H1 (cell line): ENCODE measurements around the gene ARHGEF12. TPM values are rescaled to one million over a fixed set of nuclear protein-coding genes. Genes with fewer than 3 reads are reported as not detected.

Experiments used
- CHD2 ChIP-seq: IDR thresholded peaks from 2 replicates; pipeline ENCODE4 v1.6.1; 2012; ENCODE audit warnings: low read length, improper control_type of control experiment
- CTBP2 ChIP-seq: IDR thresholded peaks from 2 replicates; pipeline ENCODE4 v1.7.0; 2011; ENCODE audit warnings: borderline replicate concordance, mild to moderate bottlenecking, moderate library complexity, mixed read lengths, low read length; ENCODE audit not compliant: insufficient read depth, insufficient read length
- RXRA ChIP-seq: IDR thresholded peaks from 2 replicates; pipeline ENCODE4 v1.6.1; 2011; ENCODE audit warnings: low read depth, mild to moderate bottlenecking, low read length, moderate library complexity; ENCODE audit not compliant: insufficient read depth
- SAP30 ChIP-seq: fragments of 300-600 bp; sonication (generic); IDR thresholded peaks from 2 replicates; pipeline ENCODE4 v1.7.1; 2012; ENCODE audit warnings: low read length, moderate library complexity, mild to moderate bottlenecking, inconsistent platforms; ENCODE audit not compliant: insufficient read depth, insufficient replicate concordance
- TAF7 ChIP-seq: optimal IDR thresholded peaks from 2 replicates; pipeline ENCODE3; 2011; ENCODE audit warnings: low read depth, mild to moderate bottlenecking, inconsistent platforms, low read length, moderate library complexity, borderline replicate concordance
- ZNF274 ChIP-seq: IDR thresholded peaks from 2 replicates; pipeline ENCODE4 v1.7.0; 2012; ENCODE audit warnings: low read length, borderline replicate concordance; ENCODE audit errors: extremely low read depth
- polyA plus RNA-seq, 7 experiments: library from polyadenylated mRNA; depleted of rRNA in 3 of 7; stranded (reverse) in 5 of 7; unstranded in 2 of 7; fragments of >200 nt in 5 of 7; fragments of 200-250 nt in 2 of 7; gene quantifications; 1 replicate in 5 of 7; 2 replicates in 1 of 7; 4 replicates in 1 of 7; pipeline versions ENCODE4 v1.2.1 to v1.2.3, GENCODE V29; 2011 to 2013; ENCODE audit warnings: missing spikeins in 2 of 7, mixed read lengths in 2 of 7
- total RNA-seq: library from RNA; stranded (reverse); fragmentation: NEBNext Ultra II Directional; extraction: Animal tissue kit (Norgen Biotek cat#: 25700); gene quantifications from 2 replicates; pipeline ENCODE4 v1.2.1, GENCODE V29; 2021

ARHGEF12 gene
- total and polyA plus RNA-seq, 2 of the 8 experiments (the other 6 are each of a cell fraction or from before 2014, with no cell fraction given), result 5.1 to 33.7 TPM

DNA sequence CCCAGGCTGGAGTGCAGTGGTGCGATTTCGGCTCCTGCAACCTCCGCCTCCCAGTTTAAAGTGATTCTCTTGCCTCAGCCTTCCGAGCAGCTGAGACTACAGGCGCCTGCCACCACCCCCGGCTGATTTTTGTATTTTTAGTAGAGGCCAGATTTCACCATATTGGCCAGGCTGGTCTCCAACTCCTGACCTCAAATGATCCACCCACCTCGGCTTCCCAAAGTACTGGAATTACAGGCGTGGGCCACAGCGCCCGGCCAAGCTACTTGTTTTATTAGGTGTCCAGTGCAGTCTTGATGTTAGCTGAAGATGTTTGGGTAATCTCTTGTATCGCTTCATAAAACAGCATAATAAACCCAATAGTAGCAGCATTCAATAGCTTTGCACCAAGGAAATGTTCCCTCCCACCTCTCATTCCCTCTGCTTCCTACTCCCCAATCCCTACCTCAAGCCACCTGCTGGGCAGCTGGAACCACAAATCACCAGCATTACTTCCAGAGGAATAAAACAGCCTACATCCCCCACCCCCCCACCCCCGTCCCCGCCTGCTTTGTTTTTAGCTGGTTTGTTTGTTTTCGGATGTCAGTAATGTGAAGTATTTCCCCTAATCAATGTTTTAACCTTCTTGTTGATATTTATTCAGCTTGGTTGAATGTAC is 164.3 kb downstream of the ARHGEF12 start (continued):
- TF ChIP-seq ZNF274 (no peak), RXRA (no peak), TAF7 (no peak), SAP30 (no peak), CHD2 (no peak), CTBP2 (no peak)
